Loucy (cell line): Measurements from ENCODE around the gene PODN.

ENCODE experiments used
- H2AFZ ChIP-seq: fragments of 200-600 bp; sonication (generic); 2 replicates; pipeline ENCODE4 v1.6.0; 2016; ENCODE audit warnings: antibody characterized with exemption, mild to moderate bottlenecking, low read length, moderate library complexity
- H3F3A ChIP-seq: fragments of 200-600 bp; 2 replicates; pipeline ENCODE4 v1.6.0; 2016; ENCODE audit warnings: antibody characterized with exemption, low read depth, mild to moderate bottlenecking
- H3K27me3 ChIP-seq: fragments of 200-600 bp; sonication (generic); 2 replicates; pipeline ENCODE4 v1.6.1; 2014; ENCODE audit warnings: low read length, mild to moderate bottlenecking; ENCODE audit not compliant: insufficient read depth, poor library complexity, severe bottlenecking
- H3K36me3 ChIP-seq: fragments of 200-600 bp; sonication (generic); 2 replicates; pipeline ENCODE4 v1.6.1; 2016; ENCODE audit warnings: low read length; ENCODE audit not compliant: insufficient read depth
- H3K4me1 ChIP-seq: fragments of 200-600 bp; sonication (generic); 2 replicates; pipeline ENCODE4 v1.5.1; 2014; ENCODE audit warnings: low read length, mild to moderate bottlenecking; ENCODE audit not compliant: insufficient read depth, poor library complexity, severe bottlenecking
- H3K4me2 ChIP-seq: fragments of 200-600 bp; sonication (generic); 2 replicates; pipeline ENCODE4 v1.6.0; 2014; ENCODE audit warnings: antibody characterized with exemption, low read length, low read depth, mild to moderate bottlenecking; ENCODE audit not compliant: poor library complexity, severe bottlenecking
- H3K4me3 ChIP-seq: fragments of 200-600 bp; sonication (generic); 2 replicates; pipeline ENCODE4 v1.5.1; 2014; ENCODE audit warnings: low read length, mild to moderate bottlenecking, mixed read lengths; ENCODE audit not compliant: poor library complexity, severe bottlenecking
- H3K79me2 ChIP-seq: fragments of 200-600 bp; sonication (generic); 2 replicates; pipeline ENCODE4 v1.6.1; 2014; ENCODE audit warnings: low read length; ENCODE audit not compliant: insufficient read depth
- H3K9ac ChIP-seq: fragments of 200-600 bp; sonication (generic); 2 replicates; pipeline ENCODE4 v1.6.0; 2014; ENCODE audit warnings: mild to moderate bottlenecking, low read depth, low read length, moderate library complexity; ENCODE audit not compliant: poor library complexity, severe bottlenecking
- H3K9me2 ChIP-seq: fragments of 200-600 bp; sonication (generic); replicated peaks from 2 replicates; pipeline ENCODE4 v1.6.1; 2016; ENCODE audit warnings: low read depth, low read length, mixed read lengths
- H3K9me3 ChIP-seq: fragments of 200-600 bp; sonication (generic); 2 replicates; pipeline ENCODE4 v1.6.1; 2014; ENCODE audit warnings: mild to moderate bottlenecking, antibody characterized with exemption, low read length, low read depth; ENCODE audit not compliant: insufficient read depth
- H4K20me1 ChIP-seq: fragments of 200-600 bp; sonication (generic); 2 replicates; pipeline ENCODE4 v1.6.0; 2014; ENCODE audit warnings: antibody characterized with exemption, low read length, mild to moderate bottlenecking; ENCODE audit not compliant: insufficient read depth, poor library complexity, severe bottlenecking
- CTCF ChIP-seq: fragments of 200-600 bp; sonication (generic); conservative IDR thresholded peaks from 2 replicates; pipeline ENCODE4 v1.5.1; 2014; ENCODE audit warnings: mild to moderate bottlenecking, antibody characterized with exemption, low read length
- EZH2phosphoT487 ChIP-seq: fragments of 200-600 bp; IDR thresholded peaks from 2 replicates; pipeline ENCODE4 v1.6.1; 2018; ENCODE audit warnings: antibody characterized with exemption, mild to moderate bottlenecking, moderate library complexity, borderline replicate concordance

The PODN gene

GRCh38 chr1:53120659-53121058 is 58.6 kb downstream of the PODN start:
- no peaks in the 10 kb centered on the region for H3K79me2 ChIP-seq
- H3F3A ChIP-seq, result no peaks in the 10 kb centered on the region
- H4K20me1 ChIP-seq, result no peaks in the 10 kb centered on the region
- no peaks in the 10 kb centered on the region for H3K27me3 ChIP-seq
- no peak overlapping the region for H3K4me2 ChIP-seq
- H3K9ac ChIP-seq, result no peak overlapping the region
- no peak overlapping the region for H3K4me3 ChIP-seq
- H3K4me1 ChIP-seq, result no peaks in the 10 kb centered on the region
- H3K36me3 ChIP-seq, result no peaks in the 10 kb centered on the region
- H3K9me3 ChIP-seq, result no peaks in the 10 kb centered on the region
- no peaks in the 10 kb centered on the region for H3K9me2 ChIP-seq
- no peak overlapping the region for H2AFZ ChIP-seq
- TF ChIP-seq CTCF, result no peak
- no peak for TF ChIP-seq EZH2phosphoT487

- Histone ChIP-seq H3K9ac (no peak overlapping the region), H3K36me3 (no peaks in the 10 kb centered on the region), H3K27me3 (no peaks in the 10 kb centered on the region), H3K79me2 (no peaks in the 10 kb centered on the region), H4K20me1 (no peaks in the 10 kb centered on the region), H2AFZ (no peak overlapping the region; the same call in 1 of the 2 replicates), H3K4me2 (no peak overlapping the region), H3K9me2 (no peaks in the 10 kb centered on the region), H3K4me3 (no peak overlapping the region), H3K9me3 (no peaks in the 10 kb centered on the region), H3K4me1 (no peaks in the 10 kb centered on the region), H3F3A (no peaks in the 10 kb centered on the region)
- TF ChIP-seq CTCF, result no peak
- no peak for TF ChIP-seq EZH2phosphoT487
These were observed 59.5 kb downstream of the PODN start for GRCh38 chr1:53121319-53122172.

GRCh38 chr1:53122201-53122885 is 60.3 kb downstream of the PODN start:
- Histone ChIP-seq H3K4me1 (no peaks in the 10 kb centered on the region), H3F3A (no peaks in the 10 kb centered on the region), H3K9ac (no peak overlapping the region), H2AFZ (no peak overlapping the region), H3K4me2 (no peak overlapping the region), H3K79me2 (no peaks in the 10 kb centered on the region), H3K9me2 (no peaks in the 10 kb centered on the region), H3K27me3 (no peaks in the 10 kb centered on the region), H3K36me3 (no peaks in the 10 kb centered on the region), H4K20me1 (no peaks in the 10 kb centered on the region), H3K4me3 (no peak overlapping the region), H3K9me3 (no peaks in the 10 kb centered on the region)
- TF ChIP-seq EZH2phosphoT487 (no peak), CTCF (no peak)
